NCI-H2171 treated with DMSO at 0.1 percent for 48 hours (cell line): ENCODE data around the gene ZSWIM4.
A peak's percentile ranks its signal among the peaks of the same experiment; 100 is the strongest.
"Not testable (repeated sequence)": the region's sequence is repeated elsewhere in the genome, so short reads cannot be mapped to it uniquely, and the experiment has no call there.

Experiments used
- DNase-seq: peaks from one replicate; lab custom pipeline; 2025; lab: John Stamatoyannopoulos, UW

The ZSWIM4 gene

GRCh38 chr19:13850910-13851733 lies 55.9 kb downstream of the ZSWIM4 start:
- DNase-seq, result no peak

GRCh38 chr19:13851734-13852114 lies 56.5 kb downstream of the ZSWIM4 start:
- DNase-seq, result not testable (repeated sequence)

- DNase-seq, result not testable (repeated sequence)
These were observed 57.0 kb downstream of the ZSWIM4 start for GRCh38 chr19:13852171-13852707.

GRCh38 chr19:13856497-13856896 lies 61.3 kb downstream of the ZSWIM4 start:
- no peak for DNase-seq

GRCh38 chr19:13859361-13859880 lies 64.2 kb downstream of the ZSWIM4 start:
- DNase-seq, result peak; percentile 31

GRCh38 chr19:13860679-13861391 lies 65.6 kb downstream of the ZSWIM4 start:
- no peak for DNase-seq

GRCh38 chr19:13861392-13861713 lies 66.1 kb downstream of the ZSWIM4 start:
- DNase-seq, result no peak

DNA sequence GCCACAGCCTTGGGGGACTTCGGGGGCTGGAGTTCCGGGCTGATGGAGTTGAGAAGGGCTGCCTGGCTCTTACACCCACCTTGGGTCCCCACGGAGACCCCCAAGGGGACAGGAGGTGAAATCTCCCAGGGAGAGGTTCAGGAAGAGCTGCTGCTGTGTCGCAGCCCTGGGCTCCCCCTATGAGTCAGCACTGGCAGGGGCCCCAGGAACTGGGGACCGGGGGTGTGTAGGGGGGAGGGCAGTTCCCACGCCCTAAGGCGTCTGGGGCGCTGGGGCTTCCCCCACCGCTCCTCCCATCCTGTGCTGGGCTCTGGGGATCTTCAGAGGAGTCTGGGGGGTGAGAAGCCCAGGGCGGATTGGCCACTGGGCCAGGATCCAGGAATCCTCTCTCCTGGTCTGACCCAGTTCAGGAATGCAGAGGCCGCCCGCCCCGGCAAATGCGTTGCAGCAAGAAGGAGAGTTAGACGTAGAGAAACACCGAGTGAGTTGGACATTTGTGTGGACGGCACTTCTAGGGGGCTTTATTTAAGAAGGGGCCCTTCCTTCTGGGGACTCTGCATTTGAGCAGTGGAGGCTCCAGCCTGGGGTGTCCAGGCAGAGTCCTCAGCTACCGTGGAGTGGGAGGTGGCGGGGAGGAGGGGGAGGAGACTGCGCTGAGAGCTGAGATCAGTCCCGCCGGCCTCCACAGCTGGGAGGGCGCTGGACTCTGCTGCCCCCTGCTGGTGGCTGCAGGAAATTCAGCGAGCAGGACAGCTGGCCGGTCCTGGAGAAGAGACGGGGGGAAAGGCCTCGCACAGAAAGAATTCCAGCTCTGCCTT lies 66.7 kb downstream of the ZSWIM4 start:
- peak; percentile 59 for DNase-seq

DNA sequence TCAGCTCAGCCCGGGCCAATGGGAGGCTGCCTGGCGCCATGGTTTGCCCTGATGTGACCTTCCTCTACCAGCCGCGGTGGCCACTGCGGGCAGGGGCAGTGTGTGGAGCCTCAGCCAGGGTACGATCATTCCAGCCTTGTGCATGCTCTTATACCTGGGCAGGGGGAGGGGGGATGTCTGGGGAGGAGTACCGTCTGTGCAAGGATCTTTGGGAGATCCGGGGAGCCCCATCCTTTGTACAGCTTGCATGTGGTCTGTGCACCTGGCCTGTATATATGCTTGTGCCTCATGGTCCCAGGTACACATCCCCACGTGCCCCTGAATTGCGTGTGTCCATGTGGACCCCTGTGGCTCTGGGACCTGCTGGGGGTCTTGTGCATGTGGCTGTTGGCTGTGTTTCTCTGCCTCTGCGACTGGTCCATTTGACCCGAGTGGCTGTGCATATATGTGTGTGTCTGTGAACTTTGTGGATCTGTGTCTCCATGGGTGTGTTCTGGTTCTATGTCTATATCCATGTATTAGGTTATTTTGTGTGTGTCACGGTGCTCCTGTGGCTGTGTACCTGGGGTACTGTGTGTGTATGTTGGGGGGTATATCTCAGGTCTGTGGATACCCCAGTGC lies 68.9 kb downstream of the ZSWIM4 start:
- DNase-seq, result peak; percentile 72

- DNase-seq, result peak; percentile 64
These were observed 69.7 kb downstream of the ZSWIM4 start for GRCh38 chr19:13864667-13865570.

- peak; percentile 21 for DNase-seq
These were observed 70.6 kb downstream of the ZSWIM4 start for GRCh38 chr19:13865571-13866462.

DNA sequence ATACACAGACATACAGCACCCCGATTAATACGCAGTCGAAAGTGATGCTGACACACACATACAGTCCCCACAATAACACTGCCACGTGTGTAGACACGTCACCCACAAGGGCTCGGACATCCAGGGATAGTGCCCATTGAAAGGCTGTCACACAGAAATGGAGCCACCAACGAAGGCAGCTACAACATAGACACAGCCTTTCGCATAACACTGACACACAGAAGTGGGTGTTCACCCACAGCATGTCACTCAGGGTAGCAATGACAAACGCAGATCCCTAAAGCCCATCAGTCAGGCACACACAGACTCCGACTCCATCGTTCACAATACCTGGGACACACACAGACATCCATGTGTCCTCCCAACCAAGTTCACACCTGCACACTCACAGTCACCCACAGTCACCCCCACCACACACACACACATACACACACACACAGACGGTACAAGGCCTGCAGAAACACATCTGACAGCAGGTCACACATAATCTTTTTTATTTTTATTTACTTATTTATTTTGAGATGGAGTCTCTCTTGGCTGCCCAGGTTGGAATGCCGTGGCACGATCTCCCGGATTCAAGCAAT lies 71.3 kb downstream of the ZSWIM4 start:
- DNase-seq, result no peak

GRCh38 chr19:13868663-13869062 lies 73.4 kb downstream of the ZSWIM4 start:
- DNase-seq, result no peak

DNA sequence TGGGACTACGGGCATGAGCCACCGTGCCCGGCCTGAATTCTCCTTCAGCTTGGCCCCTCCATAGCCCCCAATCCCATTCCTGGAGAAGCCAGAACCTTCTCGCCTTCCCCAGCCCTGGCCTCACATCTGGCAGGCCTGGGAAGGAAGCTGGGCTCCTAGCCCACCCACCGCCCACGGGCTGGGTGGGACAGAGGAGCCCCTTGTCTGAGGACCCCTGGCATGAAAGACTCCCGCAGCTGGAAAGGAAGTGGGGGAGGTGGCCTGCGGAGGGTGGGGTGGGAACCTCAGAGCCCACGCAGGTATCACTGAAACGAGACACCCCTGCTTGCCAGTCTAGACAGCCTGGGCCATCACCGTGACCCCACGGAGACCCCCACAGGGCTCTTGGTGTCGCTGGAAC lies 74.0 kb downstream of the ZSWIM4 start:
- no peak for DNase-seq

- no peak for DNase-seq
These were observed 75.6 kb downstream of the ZSWIM4 start for GRCh38 chr19:13870873-13871272.

- no peak for DNase-seq
These were observed 77.1 kb downstream of the ZSWIM4 start for GRCh38 chr19:13872339-13872694.

DNA sequence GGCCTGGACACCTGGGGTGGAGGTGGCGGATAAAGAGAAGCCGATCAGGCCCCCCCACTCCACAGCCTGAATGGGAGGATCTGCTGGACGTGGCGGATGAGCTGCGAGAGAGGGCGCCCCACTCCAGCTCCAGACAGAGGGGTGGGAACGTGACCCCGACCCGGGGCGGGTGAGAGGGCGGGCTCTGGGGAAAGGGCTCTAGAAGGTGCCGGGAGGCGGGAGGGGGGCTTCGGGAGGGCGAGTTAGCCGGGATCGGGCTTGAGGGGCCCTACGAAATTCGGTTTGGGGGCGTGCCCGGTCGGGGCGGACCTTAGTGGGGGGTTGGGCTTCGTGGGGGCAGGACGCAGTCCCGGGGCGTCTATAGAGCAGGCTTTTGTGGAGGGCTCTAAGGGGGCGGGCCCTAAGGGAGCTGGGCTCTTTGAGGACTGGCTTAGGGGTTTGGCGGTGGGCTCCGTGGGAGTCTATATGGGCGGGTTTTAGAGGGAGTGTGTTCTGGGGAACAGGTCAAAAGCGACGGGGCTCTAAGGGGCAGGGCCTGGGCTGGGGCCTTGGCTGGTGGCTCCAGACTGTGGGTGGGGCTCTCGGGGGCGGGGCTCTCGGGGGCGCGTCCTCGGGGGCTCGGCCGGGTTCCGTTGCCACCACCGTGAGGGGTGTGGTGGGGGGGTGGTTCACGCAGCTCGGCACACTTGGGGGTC lies 77.6 kb downstream of the ZSWIM4 start:
- DNase-seq, result no peak

DNA sequence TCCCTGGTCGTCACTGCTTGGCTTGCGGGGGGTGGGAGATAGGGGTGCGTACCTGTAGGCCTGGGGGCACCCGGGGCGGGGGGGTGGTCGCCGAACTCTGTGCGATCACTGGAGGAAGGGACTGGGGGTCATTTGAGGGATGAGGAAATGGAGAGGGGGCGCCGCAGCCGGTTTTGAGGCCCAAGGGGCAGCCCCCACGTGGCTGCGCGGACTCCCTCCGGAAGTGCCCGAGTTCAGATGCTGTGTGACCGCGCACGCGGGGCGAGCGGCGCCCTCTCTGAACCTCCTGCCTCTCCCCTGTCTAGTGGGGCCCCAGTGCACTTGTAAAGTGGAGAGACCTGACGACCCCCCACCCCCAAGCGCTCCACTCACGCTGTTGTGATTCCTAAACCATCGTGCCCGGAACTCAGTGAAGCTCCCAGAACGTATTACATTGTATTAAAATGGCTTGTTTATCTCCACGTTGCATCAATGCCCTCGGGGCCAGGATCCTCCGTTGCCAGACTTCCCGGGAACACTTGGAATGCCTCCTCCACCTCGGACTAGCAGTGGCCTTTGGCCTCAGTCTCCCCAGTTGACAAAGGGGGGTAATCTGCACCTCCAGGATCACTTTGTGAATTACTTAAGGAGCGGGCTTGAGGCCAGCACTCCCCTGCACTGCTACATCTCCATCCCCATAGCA lies 78.7 kb downstream of the ZSWIM4 start:
- DNase-seq, result no peak
